ENCODE results near the gene SWT1.
"Not testable (repeated sequence)": the region's sequence is repeated elsewhere in the genome, so short reads cannot be mapped to it uniquely, and the experiment has no call there.

SWT1 gene

DNA sequence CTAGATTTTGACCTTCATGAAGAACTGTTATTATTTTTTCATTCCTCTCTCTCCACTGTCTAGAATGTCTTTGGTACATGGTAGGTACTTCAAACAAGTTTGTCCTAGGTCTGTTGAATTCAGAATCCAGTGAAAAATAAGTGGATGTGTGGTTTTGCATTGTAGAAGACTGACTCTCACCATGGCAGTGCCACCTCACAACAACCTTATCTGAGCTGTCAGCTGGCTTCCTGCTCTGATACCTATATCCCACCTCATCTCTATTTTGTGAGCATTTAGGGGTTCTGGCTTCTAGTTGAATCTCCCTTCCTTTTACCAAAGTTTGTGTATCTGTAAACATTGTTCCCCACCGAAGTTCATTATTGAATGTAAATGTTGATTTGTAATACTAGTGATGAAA lies 9.1 kb downstream of the SWT1 start:
- DNase-seq (ENCODE audit: low spot score), result no peak

DNA sequence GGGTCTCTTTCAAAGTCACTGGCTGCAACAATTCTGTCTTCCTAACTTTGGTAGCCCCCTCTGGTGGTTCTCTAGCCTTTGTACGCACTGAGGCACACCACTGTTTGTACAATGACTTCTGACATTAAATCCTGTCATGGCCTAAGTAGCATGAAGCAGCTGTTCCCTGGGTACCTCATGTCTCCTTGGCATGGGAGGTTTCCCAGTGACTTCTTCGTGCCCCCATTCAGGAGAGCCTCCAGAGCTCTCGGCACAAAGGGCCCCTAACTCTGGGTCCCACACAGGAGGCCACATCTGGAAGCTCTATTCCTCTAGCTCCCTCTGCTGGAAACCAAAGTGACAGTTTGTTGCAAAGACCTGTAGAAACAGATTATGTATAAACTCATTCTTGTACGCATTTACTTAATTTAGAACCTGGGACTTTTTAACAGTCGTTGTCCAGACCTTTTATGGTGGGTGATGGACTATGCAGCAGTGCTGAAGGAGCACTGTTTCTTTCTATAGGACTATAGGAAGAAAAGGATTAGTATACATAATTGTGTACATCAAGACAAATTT lies 13.4 kb downstream of the SWT1 start:
- peak; percentile 47 for DNase-seq (ENCODE audit: low spot score)

DNA sequence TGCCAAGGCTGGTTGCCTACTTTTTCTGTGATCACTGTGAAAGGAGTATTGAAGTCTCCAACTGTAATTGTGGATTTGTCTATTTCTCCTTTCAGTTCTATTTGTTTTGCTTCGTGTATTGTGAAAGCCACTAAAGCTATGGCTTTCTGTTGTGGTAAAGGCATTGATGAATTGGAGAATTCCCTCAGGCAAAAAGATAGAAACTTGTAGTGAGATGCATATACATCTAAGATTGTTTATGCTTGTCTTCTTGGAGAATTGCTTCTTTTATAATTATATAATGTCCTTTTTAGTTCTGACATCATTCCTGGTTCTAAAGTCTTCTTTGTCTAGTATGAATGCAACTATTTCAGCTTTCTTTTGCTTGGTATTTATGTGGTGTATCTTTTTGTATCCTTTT lies 36.8 kb downstream of the SWT1 start:
- DNase-seq (ENCODE audit: low spot score), result no peak

DNA sequence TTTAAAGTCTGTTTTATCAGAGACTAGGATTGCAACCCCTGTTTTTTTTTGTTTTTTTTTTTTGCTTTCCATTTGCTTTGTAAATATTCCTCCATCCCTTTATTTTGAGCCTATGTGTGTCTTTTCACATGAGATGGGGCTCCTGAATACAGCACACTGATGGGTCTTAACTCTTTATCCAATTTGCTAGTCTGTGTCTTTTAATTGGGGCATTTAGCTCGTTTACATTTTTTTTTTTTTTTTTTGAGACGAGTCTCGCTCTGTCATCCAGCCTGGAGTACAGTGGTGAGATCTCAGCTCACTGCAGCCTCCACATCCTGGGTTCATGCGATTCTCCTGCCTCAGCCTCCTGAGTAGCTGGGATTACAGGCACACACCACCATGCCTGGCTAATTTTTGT lies 41.7 kb downstream of the SWT1 start:
- not testable (repeated sequence) for DNase-seq (ENCODE audit: low spot score)

- no peak for DNase-seq (ENCODE audit: low spot score)
Observed at GRCh38 chr1:185200889-185201288, 43.9 kb downstream of the SWT1 start.

DNA sequence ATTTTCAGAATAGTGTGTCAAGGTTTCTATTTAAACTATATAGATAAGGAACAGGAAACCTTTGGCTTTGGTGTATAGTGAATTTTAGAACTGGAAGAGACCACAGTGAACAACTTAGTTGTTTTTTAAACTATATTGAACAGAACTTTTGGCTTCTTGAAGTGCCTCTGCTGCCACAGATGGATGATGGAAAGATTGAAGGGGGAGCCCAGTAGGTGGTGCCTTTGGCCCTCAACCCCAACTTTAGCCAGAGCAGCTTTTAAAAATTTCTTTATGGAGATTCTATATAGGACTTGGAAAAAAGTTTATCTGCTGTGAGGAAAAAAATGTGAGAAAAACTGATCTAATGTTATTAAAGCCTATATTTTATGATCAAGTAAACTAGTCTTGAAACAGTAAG lies 50.2 kb downstream of the SWT1 start:
- DNase-seq (ENCODE audit: low spot score), result no peak

- DNase-seq (ENCODE audit: low spot score), result no peak
Observed at GRCh38 chr1:185207980-185208602, 51.1 kb downstream of the SWT1 start.

GRCh38 chr1:185208626-185209180 lies 51.7 kb downstream of the SWT1 start:
- no peak for DNase-seq (ENCODE audit: low spot score)

DNA sequence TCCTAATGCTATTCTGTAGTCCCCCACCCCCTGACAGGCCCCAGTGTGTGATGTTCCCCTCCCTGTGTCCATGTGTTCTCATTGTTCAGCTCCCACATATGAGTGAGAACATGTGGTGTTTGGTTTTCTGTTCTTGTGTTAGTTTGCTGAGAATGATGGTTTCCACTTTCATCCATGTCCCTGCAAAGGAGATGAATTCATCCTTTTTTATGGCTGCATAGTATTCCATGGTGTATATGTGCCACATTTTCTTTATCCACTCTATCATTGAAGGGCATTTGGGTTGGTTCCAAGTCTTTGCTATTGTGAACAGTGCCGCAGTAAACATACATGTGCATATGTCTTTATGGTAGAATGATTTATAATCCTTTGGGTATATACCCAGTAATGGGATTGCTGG lies 52.4 kb downstream of the SWT1 start:
- DNase-seq (ENCODE audit: low spot score), result not testable (repeated sequence)

GRCh38 chr1:185213091-185213490 lies 56.1 kb downstream of the SWT1 start:
- no peak for DNase-seq (ENCODE audit: low spot score)

DNA sequence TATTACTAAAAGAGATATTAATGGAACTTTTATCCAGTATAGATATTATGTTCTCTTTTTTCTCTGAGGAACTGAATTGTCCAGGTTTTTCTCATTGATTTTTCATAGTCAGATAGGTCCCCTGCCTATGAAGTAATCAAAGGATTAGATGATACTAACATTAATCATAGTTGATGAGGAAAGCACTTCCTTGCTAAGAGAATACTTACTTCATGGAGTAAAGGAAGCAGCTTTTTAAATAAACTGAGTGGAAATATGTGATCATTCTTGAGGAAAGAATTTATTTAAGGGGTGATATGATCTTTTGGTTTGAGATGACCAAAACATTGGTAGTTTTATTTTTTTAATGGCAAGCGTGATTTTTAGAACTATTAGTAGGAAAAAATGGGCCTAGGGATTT lies 58.9 kb downstream of the SWT1 start:
- no peak for DNase-seq (ENCODE audit: low spot score)

DNA sequence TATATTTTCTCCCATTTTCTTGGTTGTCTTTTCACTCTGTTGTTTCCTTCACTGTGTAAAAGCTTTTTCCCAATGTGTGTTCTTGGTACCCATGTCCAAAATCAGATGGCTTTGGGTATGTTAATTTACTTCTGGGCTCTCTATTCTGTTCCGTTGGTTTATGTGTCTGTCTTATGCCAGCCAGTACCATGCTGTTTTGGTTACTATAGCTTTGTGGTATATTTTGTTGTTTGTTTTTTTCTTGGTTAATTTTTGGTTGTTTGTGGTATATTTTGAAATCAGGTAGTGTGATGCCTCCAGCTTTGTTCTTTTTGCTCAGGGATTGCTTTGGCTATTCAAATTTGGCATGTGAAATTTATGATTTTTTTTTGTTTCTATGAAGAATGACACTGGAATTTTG lies 67.2 kb downstream of the SWT1 start:
- DNase-seq (ENCODE audit: low spot score), result no peak

DNA sequence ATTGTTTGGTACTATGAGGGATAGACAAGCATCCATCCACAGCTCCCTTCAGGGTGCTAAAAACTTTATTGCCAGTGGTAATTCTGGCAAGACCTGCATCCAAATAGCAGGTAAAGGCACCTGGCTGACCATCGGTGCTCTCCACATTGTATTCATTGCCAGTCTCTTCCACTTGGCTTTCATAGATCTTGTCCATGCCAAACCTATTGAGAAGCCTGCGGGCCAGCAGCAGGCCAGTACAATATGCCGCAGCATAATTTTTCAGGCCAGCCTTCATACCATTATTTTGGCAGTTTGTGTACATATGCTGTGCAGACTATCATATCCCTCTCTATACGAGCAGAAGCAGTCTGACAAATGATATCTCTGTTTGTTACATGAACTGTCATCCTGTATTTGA lies 70.2 kb downstream of the SWT1 start:
- no peak for DNase-seq (ENCODE audit: low spot score)

GRCh38 chr1:185228979-185229378 lies 72.0 kb downstream of the SWT1 start:
- DNase-seq (ENCODE audit: low spot score), result no peak

DNA sequence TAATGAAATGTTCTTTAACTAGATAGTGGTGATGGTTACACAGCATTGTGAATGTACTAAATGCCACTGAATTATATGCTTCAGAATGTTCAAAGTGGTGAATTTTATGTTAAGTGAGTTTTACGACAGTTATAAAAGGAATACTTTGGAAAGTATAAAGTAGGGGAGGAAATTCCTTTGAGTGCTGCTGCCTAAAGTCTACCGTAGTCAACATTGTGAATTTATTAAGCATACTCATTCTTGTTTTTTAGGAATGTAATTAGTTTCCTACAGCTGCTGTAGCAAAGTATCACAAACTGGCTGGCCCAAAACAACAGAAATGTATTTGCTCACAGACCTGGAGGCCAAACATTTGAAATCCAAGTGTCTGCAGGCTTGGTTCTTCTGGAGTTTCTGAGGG lies 73.0 kb downstream of the SWT1 start:
- DNase-seq (ENCODE audit: low spot score), result no peak

DNA sequence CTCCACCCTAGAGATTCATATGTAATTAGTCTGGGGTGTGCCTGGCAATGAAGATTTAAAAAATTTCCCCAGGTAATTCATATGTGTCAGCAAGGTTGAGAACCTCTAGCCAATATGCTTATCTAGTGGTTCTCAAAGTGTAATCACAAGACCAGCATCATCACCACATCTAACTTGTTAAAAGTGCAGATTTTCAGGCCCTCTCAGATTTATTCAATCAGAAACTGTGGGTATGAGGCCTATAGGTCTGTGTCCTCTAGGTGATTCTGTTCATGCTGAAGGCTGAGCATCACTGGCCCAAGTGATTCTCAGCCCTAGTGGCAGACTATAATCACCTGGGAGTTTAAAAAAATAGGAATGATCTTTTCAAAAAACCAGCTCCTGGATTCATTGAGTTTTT lies 75.9 kb downstream of the SWT1 start:
- DNase-seq (ENCODE audit: low spot score), result no peak

DNA sequence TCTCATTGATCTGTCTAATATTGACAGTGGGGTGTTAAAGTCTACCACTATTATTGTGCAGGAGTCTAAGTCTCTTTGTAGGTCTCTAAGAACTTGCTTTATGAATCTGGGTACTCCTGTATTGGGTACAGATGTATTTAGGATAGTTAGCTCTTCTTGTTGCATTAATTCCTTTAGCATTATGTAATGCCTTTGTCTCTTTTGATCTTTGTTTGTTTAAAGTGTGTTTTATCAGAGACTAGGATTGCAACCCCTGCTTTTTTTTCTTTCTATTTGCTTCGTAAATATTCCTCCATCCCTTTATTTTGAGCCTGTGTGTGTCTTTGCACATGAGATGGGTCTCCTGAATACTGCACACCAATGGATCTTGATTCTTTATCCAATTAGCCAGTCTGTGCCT lies 77.2 kb downstream of the SWT1 start:
- DNase-seq (ENCODE audit: low spot score), result not testable (repeated sequence)

DNA sequence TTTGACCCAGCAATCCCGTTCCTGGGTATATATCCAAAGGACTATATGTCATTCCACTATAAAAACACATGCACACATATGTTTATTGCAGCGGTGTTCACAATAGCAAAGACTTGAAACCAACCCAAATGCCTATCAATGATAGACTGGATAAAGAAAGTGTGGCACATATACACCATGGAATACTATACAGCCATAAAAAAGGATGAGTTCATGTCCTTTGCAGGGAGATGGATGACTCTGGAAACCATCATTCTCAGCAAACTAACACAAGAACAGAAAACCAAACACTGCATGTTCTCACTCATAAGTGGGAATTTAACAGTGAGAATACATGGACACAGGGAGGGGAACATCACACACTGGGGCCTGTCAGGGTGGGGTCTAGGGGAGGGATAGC lies 80.2 kb downstream of the SWT1 start:
- not testable (repeated sequence) for DNase-seq (ENCODE audit: low spot score)

DNA sequence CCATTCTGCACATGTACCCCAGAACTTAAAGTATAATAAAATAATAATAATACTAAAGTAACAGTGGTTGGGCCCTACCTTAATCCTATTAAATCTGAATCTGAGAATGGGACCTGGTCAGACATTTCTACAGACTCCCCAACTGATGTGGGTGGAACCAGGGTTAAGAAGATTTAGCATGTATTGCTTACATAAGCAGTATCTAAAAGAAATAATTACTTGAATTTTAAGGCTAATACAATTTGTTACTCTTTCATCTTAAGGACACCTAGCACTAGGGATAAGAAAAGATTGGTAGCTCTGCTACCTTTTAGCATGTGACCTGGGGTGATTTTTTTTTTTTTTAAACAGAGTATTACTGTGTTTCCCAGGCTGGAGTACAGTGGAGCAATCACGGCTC lies 80.7 kb downstream of the SWT1 start:
- DNase-seq (ENCODE audit: low spot score), result no peak

- no peak for DNase-seq (ENCODE audit: low spot score)
Observed at GRCh38 chr1:185238447-185238846, 81.5 kb downstream of the SWT1 start.

DNA sequence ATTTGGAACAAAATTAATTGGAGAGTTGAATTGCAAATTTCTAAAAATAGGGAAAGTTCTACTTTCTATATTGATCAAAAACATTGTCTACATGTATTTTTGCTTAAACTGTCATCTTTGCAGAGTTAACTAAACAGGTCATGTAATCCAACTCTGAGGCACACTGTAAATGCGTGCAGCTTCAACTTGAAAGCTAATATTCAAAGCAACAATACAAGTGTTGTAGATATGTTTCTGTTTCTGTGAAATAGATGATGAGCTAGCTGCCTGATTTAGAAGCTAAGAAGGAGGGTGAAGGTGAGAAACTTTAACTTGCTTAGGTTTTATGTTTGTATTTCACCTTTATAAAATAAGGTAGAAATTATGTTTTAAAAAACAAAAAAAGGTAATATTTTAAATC lies 82.9 kb downstream of the SWT1 start:
- DNase-seq (ENCODE audit: low spot score), result no peak

GRCh38 chr1:185241127-185241526 lies 84.2 kb downstream of the SWT1 start:
- DNase-seq (ENCODE audit: low spot score), result no peak

DNA sequence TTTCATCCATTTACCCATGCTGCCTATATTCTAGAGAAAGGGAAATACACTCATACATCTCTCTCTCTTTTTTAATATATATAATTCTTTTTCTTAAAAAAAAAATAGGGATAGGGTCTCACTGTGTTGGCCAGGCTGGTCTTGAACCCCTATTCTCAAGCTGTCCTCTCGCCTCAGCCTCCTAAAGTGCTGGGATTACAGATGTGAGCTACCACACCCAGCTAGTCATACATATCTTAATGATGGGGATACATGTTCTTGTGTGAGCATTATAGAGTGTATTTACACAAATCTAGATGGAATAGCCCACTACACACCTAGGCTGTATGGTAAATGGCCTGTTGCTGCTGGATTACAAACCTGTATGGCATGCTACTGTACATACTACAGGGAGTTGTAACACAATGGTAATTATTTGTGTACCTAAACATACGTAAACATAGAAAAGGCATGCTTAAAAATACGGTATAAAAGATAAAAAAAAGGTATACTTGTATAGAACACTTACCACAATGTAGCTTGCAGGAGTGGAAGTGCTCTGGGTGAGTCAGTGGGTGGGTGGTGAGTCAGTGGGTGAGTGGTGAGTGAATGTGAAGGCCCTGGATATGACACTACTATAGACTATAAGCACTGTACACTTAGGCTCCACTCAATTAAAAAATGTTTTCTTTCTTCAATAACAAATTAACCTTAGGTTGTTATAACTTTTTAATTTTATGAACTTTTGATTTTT lies 87.2 kb downstream of the SWT1 start:
- DNase-seq (ENCODE audit: low spot score), result no peak

All from putamen (tissue), 1 donor.